Measurements from ENCODE around the gene TMPRSS6.

TMPRSS6 gene

DNA sequence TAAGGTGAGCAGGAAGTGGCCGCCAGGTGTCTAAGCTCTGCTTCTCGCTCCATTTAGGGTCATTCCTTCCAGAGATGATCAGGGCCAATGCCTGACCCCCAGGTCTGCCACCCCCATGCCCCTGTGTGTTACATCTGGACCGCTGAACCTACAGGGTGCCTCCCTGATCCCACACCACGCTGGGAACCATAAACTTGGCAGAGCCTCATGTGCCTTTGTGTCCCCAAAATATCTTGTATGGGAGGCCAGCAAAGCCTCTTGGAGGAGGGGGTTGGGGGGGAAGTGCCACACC lies 94.0 kb downstream of the TMPRSS6 start:
- Histone ChIP-seq H3K9me3 (ENCODE audit: severe bottlenecking) (no peaks in the 10 kb centered on the region), H3K36me3 (no peaks in the 10 kb centered on the region), H3K4me3 (ENCODE audit: low read depth, low read length) (no peak overlapping the region), H3K27ac (no peak overlapping the region), H3K27me3 (ENCODE audit: insufficient read depth, low read depth, severe bottlenecking) (no peaks in the 10 kb centered on the region)
- TF ChIP-seq, protein P1, sequence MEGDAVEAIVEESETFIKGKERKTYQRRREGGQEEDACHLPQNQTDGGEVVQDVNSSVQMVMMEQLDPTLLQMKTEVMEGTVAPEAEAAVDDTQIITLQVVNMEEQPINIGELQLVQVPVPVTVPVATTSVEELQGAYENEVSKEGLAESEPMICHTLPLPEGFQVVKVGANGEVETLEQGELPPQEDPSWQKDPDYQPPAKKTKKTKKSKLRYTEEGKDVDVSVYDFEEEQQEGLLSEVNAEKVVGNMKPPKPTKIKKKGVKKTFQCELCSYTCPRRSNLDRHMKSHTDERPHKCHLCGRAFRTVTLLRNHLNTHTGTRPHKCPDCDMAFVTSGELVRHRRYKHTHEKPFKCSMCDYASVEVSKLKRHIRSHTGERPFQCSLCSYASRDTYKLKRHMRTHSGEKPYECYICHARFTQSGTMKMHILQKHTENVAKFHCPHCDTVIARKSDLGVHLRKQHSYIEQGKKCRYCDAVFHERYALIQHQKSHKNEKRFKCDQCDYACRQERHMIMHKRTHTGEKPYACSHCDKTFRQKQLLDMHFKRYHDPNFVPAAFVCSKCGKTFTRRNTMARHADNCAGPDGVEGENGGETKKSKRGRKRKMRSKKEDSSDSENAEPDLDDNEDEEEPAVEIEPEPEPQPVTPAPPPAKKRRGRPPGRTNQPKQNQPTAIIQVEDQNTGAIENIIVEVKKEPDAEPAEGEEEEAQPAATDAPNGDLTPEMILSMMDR (IDR thresholded peaks at IDR 0.05; ENCODE audit: low read depth, low read length), result no peak
- no peak for DNase-seq

All from WERI-Rb-1 (cell line).